H1 (cell line): ENCODE data around the gene NR1D2. TPM values are rescaled to one million over a fixed set of nuclear protein-coding genes. Genes with fewer than 3 reads are reported as not detected.

Experiments used
- CTCF ChIA-PET: fragments of 300-600 bp; sonication (Branson Sonifier 250); formaldehyde crosslinking; loops from one replicate; lab custom pipeline; 2021; ENCODE audit not compliant: partially characterized antibody; lab: Charles Lee
- POLR2A ChIA-PET: fragments of 300-600 bp; sonication (Branson Sonifier 250); formaldehyde crosslinking; loops from one replicate; lab custom pipeline; 2021; ENCODE audit warnings: inconsistent platforms; ENCODE audit not compliant: partially characterized antibody; lab: Charles Lee
- DNase-seq, 2 experiments: peaks; one replicate each; pipeline versions ENCODE4 v3.0.0 to v3.0.0-alpha.2; 2010 to 2022; ENCODE audit warnings: low spot score in 2 of 2, low read depth in 1 of 2, mixed read lengths in 1 of 2
- FAIRE-seq: peaks from 2 replicates; lab custom pipeline; 2011; peaks lifted over from hg19 to GRCh38; lab: Jason Lieb, UNC
- H2AFZ ChIP-seq: 2 replicates; pipeline ENCODE4 v1.8.1; 2012; ENCODE audit warnings: low read length, inconsistent platforms
- H2AK5ac ChIP-seq: 2 replicates; pipeline ENCODE4 v1.6.1; 2013; ENCODE audit warnings: low read depth, low read length
- H2BK120ac ChIP-seq: replicated peaks from 2 replicates; pipeline ENCODE3; 2013; ENCODE audit warnings: low read depth, low read length, inconsistent platforms
- H2BK12ac ChIP-seq: 2 replicates; pipeline ENCODE4 v1.6.1; 2013; ENCODE audit warnings: low read depth, low read length
- H2BK15ac ChIP-seq: 2 replicates; pipeline ENCODE4 v1.6.1; 2013; ENCODE audit warnings: low read length
- H2BK20ac ChIP-seq: 2 replicates; pipeline ENCODE4 v1.6.1; 2013; ENCODE audit warnings: low read length
- H2BK5ac ChIP-seq: 2 replicates; pipeline ENCODE4 v1.6.1; 2013; ENCODE audit warnings: low read depth, low read length
- H3K14ac ChIP-seq: 2 replicates; pipeline ENCODE4 v1.6.1; 2013; ENCODE audit warnings: inconsistent platforms; ENCODE audit not compliant: insufficient read length
- H3K18ac ChIP-seq: 2 replicates; pipeline ENCODE4 v1.6.1; 2013; ENCODE audit warnings: low read length; ENCODE audit errors: extremely low read depth
- H3K23ac ChIP-seq: 2 replicates; pipeline ENCODE4 v1.6.1; 2013; ENCODE audit warnings: inconsistent platforms; ENCODE audit not compliant: insufficient read length
- H3K23me2 ChIP-seq: 2 replicates; pipeline ENCODE4 v1.6.1; 2013; ENCODE audit warnings: low read depth, low read length
- H3K27ac ChIP-seq: 2 replicates; pipeline ENCODE4 v1.6.1; 2011; ENCODE audit warnings: low read depth, low read length, inconsistent platforms
- H3K27me3 ChIP-seq, 4 experiments: replicated peaks in 1 of 4; 1 replicate in 1 of 4; 2 replicates in 3 of 4; pipeline versions ENCODE4 v1.6.1 to v1.8.1; 2011 to 2013; ENCODE audit warnings: low read length in 3 of 4, mild to moderate bottlenecking in 3 of 4, inconsistent platforms in 2 of 4, mixed read lengths in 2 of 4, moderate library complexity in 1 of 4; ENCODE audit not compliant: control insufficient read depth in 3 of 4, insufficient read depth in 3 of 4; ENCODE audit errors: extremely low read depth in 1 of 4
- H3K36me3 ChIP-seq, 4 experiments: 2 replicates each; pipeline versions ENCODE4 v1.6.1 to v1.8.1; 2011 to 2013; ENCODE audit warnings: mild to moderate bottlenecking in 4 of 4, low read length in 3 of 4, moderate library complexity in 2 of 4, control low read depth in 1 of 4, inconsistent platforms in 1 of 4; ENCODE audit not compliant: insufficient read depth in 4 of 4, control insufficient read depth in 2 of 4
- H3K4ac ChIP-seq: replicated peaks from 2 replicates; pipeline ENCODE3; 2013; ENCODE audit warnings: low read length, low read depth, mixed read lengths, inconsistent platforms; ENCODE audit not compliant: insufficient read length
- H3K4me1 ChIP-seq, 4 experiments: replicated peaks in 1 of 4; 1 replicate in 1 of 4; 2 replicates in 3 of 4; pipeline versions ENCODE4 v1.6.1 to v1.8.1; 2011 to 2013; ENCODE audit warnings: low read length in 3 of 4, inconsistent platforms in 2 of 4, mixed read lengths in 1 of 4; ENCODE audit not compliant: insufficient read depth in 4 of 4, control insufficient read depth in 3 of 4
- H3K4me2 ChIP-seq, 2 experiments: 2 replicates each; pipeline versions ENCODE4 v1.6.1 to v1.8.1; 2011 to 2013; ENCODE audit warnings: low read depth in 2 of 2, low read length in 2 of 2, control low read depth in 1 of 2, inconsistent platforms in 1 of 2, mild to moderate bottlenecking in 1 of 2; ENCODE audit not compliant: insufficient read depth in 1 of 2
- H3K4me3 ChIP-seq, 4 experiments: fragments of 200-600, 300-600 bp in 1 of 4; sonication (generic), shearing (Covaris generic), sonication (Bioruptor Twin) in 1 of 4; 2 replicates each; pipeline versions ENCODE4 v1.5.1 to v1.8.1; 2011 to 2016; ENCODE audit warnings: low read length in 4 of 4, low read depth in 3 of 4, control low read depth in 2 of 4, inconsistent platforms in 2 of 4, mild to moderate bottlenecking in 2 of 4, mixed read lengths in 1 of 4, moderate library complexity in 1 of 4; ENCODE audit not compliant: insufficient read depth in 2 of 4; ENCODE audit errors: extremely low read depth in 1 of 4
- H3K56ac ChIP-seq: replicated peaks from 2 replicates; pipeline ENCODE3; 2013; ENCODE audit warnings: low read depth, mild to moderate bottlenecking, mixed read lengths, low read length, inconsistent platforms; ENCODE audit not compliant: insufficient read length
- H3K79me1 ChIP-seq: 2 replicates; pipeline ENCODE4 v1.6.1; 2013; ENCODE audit warnings: low read depth, low read length, control low read depth
- H3K79me2 ChIP-seq, 2 experiments: 2 replicates each; pipeline versions ENCODE4 v1.6.1 to v1.8.1; 2012 to 2013; ENCODE audit warnings: low read length in 2 of 2, mild to moderate bottlenecking in 2 of 2, inconsistent platforms in 1 of 2; ENCODE audit not compliant: insufficient read depth in 2 of 2, control insufficient read depth in 1 of 2
- H3K9ac ChIP-seq, 4 experiments: replicated peaks in 1 of 4; 1 replicate in 1 of 4; 2 replicates in 3 of 4; pipeline versions ENCODE4 v1.6.1 to v1.8.1; 2011 to 2013; ENCODE audit warnings: low read depth in 3 of 4, low read length in 3 of 4, control low read depth in 2 of 4, mild to moderate bottlenecking in 2 of 4, moderate library complexity in 2 of 4, inconsistent platforms in 1 of 4; ENCODE audit errors: extremely low read depth in 1 of 4
- H3K9me3 ChIP-seq, 2 experiments: 2 replicates each; pipeline versions ENCODE4 v1.6.1 to v1.8.1; 2012 to 2013; ENCODE audit warnings: mild to moderate bottlenecking in 2 of 2, moderate library complexity in 2 of 2, control low read depth in 1 of 2, inconsistent platforms in 1 of 2, low read depth in 1 of 2, low read length in 1 of 2, mixed read lengths in 1 of 2; ENCODE audit not compliant: insufficient read depth in 2 of 2
- H4K20me1 ChIP-seq, 2 experiments: replicated peaks in 1 of 2; 2 replicates each; pipeline versions ENCODE3 to v1.8.1; 2011 to 2013; ENCODE audit warnings: inconsistent platforms in 2 of 2, low read length in 2 of 2, mild to moderate bottlenecking in 1 of 2; ENCODE audit not compliant: insufficient read depth in 2 of 2, control insufficient read depth in 1 of 2
- H4K5ac ChIP-seq: 2 replicates; pipeline ENCODE4 v1.6.1; 2013; ENCODE audit warnings: low read length, low read depth, mixed read lengths, inconsistent platforms; ENCODE audit not compliant: insufficient read length
- H4K8ac ChIP-seq: 2 replicates; pipeline ENCODE4 v1.8.0; 2013; ENCODE audit warnings: mild to moderate bottlenecking, moderate library complexity, low read length, inconsistent platforms; ENCODE audit not compliant: insufficient read depth; ENCODE audit errors: extremely low read depth
- H4K91ac ChIP-seq: replicated peaks from 2 replicates; pipeline ENCODE3; 2013; ENCODE audit warnings: low read length, mixed read lengths, inconsistent platforms; ENCODE audit not compliant: insufficient read length
- ASH2L ChIP-seq: fragments of 200-600, 300-600 bp; sonication (generic); IDR thresholded peaks from one replicate; pipeline ENCODE4 v1.7.1; 2017; ENCODE audit warnings: low read length
- BRCA1 ChIP-seq: IDR thresholded peaks from 2 replicates; pipeline ENCODE4 v1.6.1; 2012; ENCODE audit warnings: low read depth, low read length, improper control_type of control experiment
- CHD1 ChIP-seq: IDR thresholded peaks from 2 replicates; pipeline ENCODE4 v1.6.1; 2012; ENCODE audit warnings: low read depth, low read length, improper control_type of control experiment
- CTBP2 ChIP-seq: IDR thresholded peaks from 2 replicates; pipeline ENCODE4 v1.7.0; 2011; ENCODE audit warnings: borderline replicate concordance, mild to moderate bottlenecking, moderate library complexity, mixed read lengths, low read length; ENCODE audit not compliant: insufficient read depth, insufficient read length
- EZH2 ChIP-seq: fragments of 200-600 bp; sonication (generic); IDR thresholded peaks from 2 replicates; pipeline ENCODE4 v1.7.1; 2012; ENCODE audit warnings: low read depth, mild to moderate bottlenecking, moderate library complexity, low read length, inconsistent platforms; ENCODE audit not compliant: severe bottlenecking
- GABPA ChIP-seq: IDR thresholded peaks from 2 replicates; pipeline ENCODE4 v1.6.1; 2011; ENCODE audit warnings: mild to moderate bottlenecking, low read length, moderate library complexity, borderline replicate concordance; ENCODE audit not compliant: insufficient read depth
- HDAC6 ChIP-seq: IDR thresholded peaks from one replicate; pipeline ENCODE4 v1.7.1; 2012; ENCODE audit warnings: low read depth, mild to moderate bottlenecking, inconsistent platforms, low read length, moderate library complexity
- MAFK ChIP-seq: IDR thresholded peaks from 2 replicates; pipeline ENCODE4 v1.6.1; 2012; ENCODE audit warnings: low read depth, mild to moderate bottlenecking, improper control_type of control experiment, low read length
- NRF1 ChIP-seq: IDR thresholded peaks from 2 replicates; pipeline ENCODE4 v1.6.1; 2011; ENCODE audit warnings: mild to moderate bottlenecking, low read depth, low read length, improper control_type of control experiment
- POLR2A ChIP-seq, 2 experiments: IDR thresholded peaks; 1 replicate in 1 of 2; 2 replicates in 1 of 2; pipeline ENCODE4 v1.6.1; 2011; ENCODE audit warnings: low read depth in 2 of 2, low read length in 2 of 2, mild to moderate bottlenecking in 2 of 2; ENCODE audit errors: control extremely low read depth in 1 of 2
- RXRA ChIP-seq: IDR thresholded peaks from 2 replicates; pipeline ENCODE4 v1.6.1; 2011; ENCODE audit warnings: low read depth, mild to moderate bottlenecking, low read length, moderate library complexity; ENCODE audit not compliant: insufficient read depth
- SAP30 ChIP-seq: fragments of 300-600 bp; sonication (generic); IDR thresholded peaks from 2 replicates; pipeline ENCODE4 v1.7.1; 2012; ENCODE audit warnings: low read length, moderate library complexity, mild to moderate bottlenecking, inconsistent platforms; ENCODE audit not compliant: insufficient read depth, insufficient replicate concordance
- SP2 ChIP-seq: IDR thresholded peaks from 2 replicates; pipeline ENCODE4 v1.6.1; 2012; ENCODE audit warnings: mild to moderate bottlenecking, low read length, inconsistent platforms
- YY1 ChIP-seq: IDR thresholded peaks from 2 replicates; pipeline ENCODE4 v1.6.1; 2011; ENCODE audit warnings: low read depth, mild to moderate bottlenecking, low read length
- WGBS, 2 experiments: shearing (Covaris generic) in 1 of 2; methylation state at CpG; one replicate each; pipeline versions ENCODE4 v1.1.6 to v1.1.7; 2013 to 2015; ENCODE audit warnings: low lambda C conversion rate in 2 of 2, mixed read lengths in 2 of 2, inconsistent platforms in 1 of 2, low coverage in 1 of 2, missing lambda C conversion rate in 1 of 2; ENCODE audit not compliant: insufficient replicate concordance in 2 of 2, insufficient coverage in 1 of 2, insufficient read length in 1 of 2; ENCODE audit errors: extremely low coverage in 1 of 2, missing lambda C conversion rate in 1 of 2; 5-methylcytosine and 5-hydroxymethylcytosine counted together
- polyA plus RNA-seq, 7 experiments: library from polyadenylated mRNA; depleted of rRNA in 3 of 7; stranded (reverse) in 5 of 7; unstranded in 2 of 7; fragments of >200 nt in 5 of 7; fragments of 200-250 nt in 2 of 7; gene quantifications; 1 replicate in 5 of 7; 2 replicates in 1 of 7; 4 replicates in 1 of 7; pipeline versions ENCODE4 v1.2.1 to v1.2.3, GENCODE V29; 2011 to 2013; ENCODE audit warnings: missing spikeins in 2 of 7, mixed read lengths in 2 of 7
- total RNA-seq: library from RNA; stranded (reverse); fragmentation: NEBNext Ultra II Directional; extraction: Animal tissue kit (Norgen Biotek cat#: 25700); gene quantifications from 2 replicates; pipeline ENCODE4 v1.2.1, GENCODE V29; 2021
- TF ChIP-seq, protein P1 (sequence below): IDR thresholded peaks from 2 replicates; pipeline ENCODE4 v1.6.1; 2011; ENCODE audit warnings: low read depth, mild to moderate bottlenecking, low read length; ENCODE audit not compliant: insufficient read depth

The NR1D2 gene
- total and polyA plus RNA-seq, 2 of the 8 experiments (the other 6 are each of a cell fraction or from before 2014, with no cell fraction given) = 5.9 to 21.7 TPM

DNA sequence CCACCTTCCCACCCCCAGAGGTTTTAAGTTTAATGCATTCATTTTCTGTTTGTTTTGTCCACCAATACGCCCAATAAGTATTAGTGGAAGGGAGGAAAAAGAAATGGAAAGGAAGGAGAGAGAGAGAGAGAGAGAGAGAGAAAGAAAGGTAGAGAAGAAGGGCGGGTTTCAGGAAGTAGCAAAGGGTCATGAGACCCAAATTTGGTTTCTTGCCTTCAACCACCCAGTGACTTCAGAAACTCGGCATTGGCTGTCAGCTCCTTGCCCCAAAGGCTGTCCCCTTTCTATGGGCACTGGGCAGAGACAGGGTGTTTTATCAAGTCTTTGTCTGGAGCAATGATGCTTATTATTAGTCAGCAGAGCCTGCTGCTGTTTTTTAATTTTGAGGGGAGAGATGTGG is 13.5 kb upstream of the NR1D2 start:
- no peak overlapping the region for H3K27ac ChIP-seq
- no peak overlapping the region for H2BK12ac ChIP-seq
- H3K27me3 ChIP-seq = no peaks in the 10 kb centered on the region
- H3K23me2 ChIP-seq = no peaks in the 10 kb centered on the region; the same call in 1 of the 2 replicates
- POLR2A ChIA-PET = interaction anchor here (1.4 to 19.1 kb wide), 3 partner anchors 11 to 15 kb away, joined by 4 to 363 read pairs (median 6); partner anchors contain the start of genes NKIRAS1 and RPL15
- no peak overlapping the region for H4K8ac ChIP-seq
- H3K9ac ChIP-seq = no peak overlapping the region
- H3K9me3 ChIP-seq = no peaks in the 10 kb centered on the region
- 83% methylated on average over 2 of the region's 3 CpGs; no CpG with 5 or more reads in 1 of the 2 experiments for WGBS, 2 experiments
- H3K79me1 ChIP-seq = no peaks in the 10 kb centered on the region
- H3K4ac ChIP-seq = no peak overlapping the region
- DNase-seq (no peak), FAIRE-seq (no peak)
- H4K91ac ChIP-seq = no peak overlapping the region
- no peak overlapping the region for H2BK20ac ChIP-seq
- H2BK15ac ChIP-seq = no peak overlapping the region
- H3K14ac ChIP-seq = no peak overlapping the region
- H3K23ac ChIP-seq = no peak overlapping the region
- H3K79me2 ChIP-seq = no peaks in the 10 kb centered on the region
- no peak overlapping the region for H2BK120ac ChIP-seq
- CTCF ChIA-PET = no interaction called here
- H2AFZ ChIP-seq = no peak overlapping the region
- no peaks in the 10 kb centered on the region for H3K36me3 ChIP-seq
- H3K4me2 ChIP-seq = no peak overlapping the region
- H3K18ac ChIP-seq = no peak overlapping the region; the same call in 1 of the 2 replicates
- no peaks in the 10 kb centered on the region for H3K4me1 ChIP-seq
- no peak overlapping the region for H2AK5ac ChIP-seq
- H3K56ac ChIP-seq = no peak overlapping the region
- no peak overlapping the region for H3K4me3 ChIP-seq
- H4K20me1 ChIP-seq = no peaks in the 10 kb centered on the region
- H4K5ac ChIP-seq = no peak overlapping the region
- TF ChIP-seq BRCA1 (no peak), SAP30 (no peak), CHD1 (no peak), RXRA (no peak), GABPA (no peak), YY1 (no peak), NRF1 (no peak), ASH2L (no peak), CTBP2 (no peak), HDAC6 (no peak), EZH2 (no peak), SP2 (no peak), POLR2A (IDR thresholded peaks at IDR 0.05; ENCODE audit: control extremely low read depth in 1 of 2, low read depth in 2 of 2, low read length in 2 of 2) (no peak), MAFK (no peak)
- TF ChIP-seq, protein P1, sequence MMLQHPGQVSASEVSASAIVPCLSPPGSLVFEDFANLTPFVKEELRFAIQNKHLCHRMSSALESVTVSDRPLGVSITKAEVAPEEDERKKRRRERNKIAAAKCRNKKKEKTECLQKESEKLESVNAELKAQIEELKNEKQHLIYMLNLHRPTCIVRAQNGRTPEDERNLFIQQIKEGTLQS = no peak
- no peak overlapping the region for H2BK5ac ChIP-seq
